NCI-H2227 (cell line): ENCODE measurements around the gene L3MBTL2.
A peak's percentile ranks its signal among the peaks of the same experiment; 100 is the strongest.
"Not testable (repeated sequence)": the region's sequence is repeated elsewhere in the genome, so short reads cannot be mapped to it uniquely, and the experiment has no call there.

Experiments
- DNase-seq: peaks from one replicate; lab custom pipeline; 2025; ENCODE audit not compliant: unreplicated experiment; lab: John Stamatoyannopoulos, UW

Gene L3MBTL2

DNA sequence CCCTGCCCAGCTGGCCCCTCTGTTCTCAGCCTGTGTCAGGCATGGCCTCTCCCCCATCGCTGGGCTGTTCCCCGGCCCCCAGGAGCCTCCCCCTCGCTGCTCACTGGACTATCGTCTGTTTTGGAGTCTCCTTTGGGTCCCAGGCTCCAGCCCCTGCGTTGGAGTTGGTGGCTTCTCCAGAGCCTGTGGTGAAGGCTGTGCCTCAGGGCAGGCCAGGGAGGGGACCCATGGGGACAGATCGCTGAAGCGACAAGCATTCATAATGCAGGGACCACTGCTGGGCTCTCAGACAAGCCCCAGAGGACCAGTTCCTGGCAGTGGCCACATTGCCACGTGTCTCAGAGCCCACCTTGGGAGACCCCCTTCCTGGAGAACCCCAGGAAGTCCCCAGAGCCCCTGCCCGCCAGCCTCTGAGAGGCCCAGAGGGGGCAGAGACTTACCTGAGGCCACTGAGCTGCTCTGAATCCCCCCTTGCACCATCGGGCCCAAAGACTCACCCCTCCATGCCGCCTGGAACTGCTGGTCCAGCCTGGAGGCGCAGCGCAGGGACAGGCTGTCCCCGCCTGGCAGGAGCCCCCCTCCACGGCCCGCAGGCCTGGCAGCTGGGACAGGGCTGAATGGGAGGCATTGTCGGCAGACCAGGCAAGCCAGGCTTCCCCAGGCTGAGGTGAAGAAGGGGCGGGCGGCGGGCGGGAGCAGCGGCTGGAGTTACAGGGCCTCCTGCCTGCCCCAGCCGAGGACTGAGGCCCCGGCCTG is 35.4 kb downstream of the L3MBTL2 start, which contains the start of gene CHADL:
Gene CHADL (minus strand): TSS at position 555 of the 756 bp plus-strand sequence. CDS start 50 bp downstream, at position 505.
- peak; percentile 13 for DNase-seq

DNA sequence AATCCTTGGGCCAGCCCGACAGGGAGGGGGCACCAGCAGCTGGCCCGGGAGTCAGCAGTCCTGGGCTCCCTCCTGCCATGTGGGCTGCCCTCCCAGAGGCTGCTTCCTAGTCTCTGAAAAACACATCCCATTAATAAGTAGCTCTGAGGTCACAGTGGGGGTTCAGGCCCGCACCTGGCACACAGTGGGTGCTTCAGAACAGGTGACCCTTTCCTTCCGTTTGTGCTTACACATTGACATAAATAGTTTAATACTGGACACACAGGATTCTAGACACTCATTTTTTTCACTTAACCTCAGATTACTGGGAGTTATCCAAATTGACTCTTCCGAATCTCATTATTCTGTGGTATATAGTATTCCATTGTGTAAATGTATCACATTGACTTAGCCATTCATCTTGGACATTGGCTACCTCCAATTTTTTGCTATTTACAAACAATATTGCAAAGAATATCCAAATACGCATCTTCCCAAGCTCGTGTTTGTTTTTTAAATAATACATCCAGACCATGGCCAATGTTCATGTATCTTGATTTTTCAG is 36.1 kb downstream of the L3MBTL2 start:
- DNase-seq: no peak

DNA sequence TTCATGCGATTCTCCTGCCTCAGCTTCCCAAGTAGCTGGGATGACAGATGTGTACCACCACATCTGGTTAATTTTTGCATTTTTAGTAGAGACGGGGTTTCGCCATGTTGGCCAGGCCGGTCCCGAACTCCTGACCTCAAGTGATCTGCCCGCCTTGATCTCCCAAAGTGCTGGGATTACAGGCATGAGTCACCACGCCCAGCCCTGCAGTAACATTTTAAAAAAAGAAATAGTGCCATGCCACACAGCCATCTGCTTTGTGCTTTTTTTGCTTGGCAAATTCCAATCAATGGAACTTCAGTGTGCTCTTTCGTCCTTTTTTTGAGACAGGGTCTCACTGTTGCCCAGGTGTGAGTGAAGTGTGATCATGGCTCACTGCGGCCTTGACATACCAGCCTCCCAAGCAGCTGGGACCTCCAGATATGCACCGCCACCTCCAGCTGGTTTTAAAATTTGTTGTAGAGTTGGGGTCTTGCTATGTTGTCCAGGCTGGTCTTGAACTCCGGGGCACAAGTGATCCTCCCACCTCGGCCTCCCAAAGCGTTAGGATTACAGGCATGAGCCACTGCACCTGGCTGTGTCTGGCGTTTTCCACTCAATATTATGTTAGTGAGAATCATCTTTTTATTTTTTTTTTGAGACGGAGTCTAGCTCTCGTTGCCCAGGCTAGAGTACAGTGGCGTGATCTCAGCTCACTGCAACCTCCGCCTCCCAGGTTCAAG is 37.4 kb downstream of the L3MBTL2 start:
- no peak for DNase-seq

DNA sequence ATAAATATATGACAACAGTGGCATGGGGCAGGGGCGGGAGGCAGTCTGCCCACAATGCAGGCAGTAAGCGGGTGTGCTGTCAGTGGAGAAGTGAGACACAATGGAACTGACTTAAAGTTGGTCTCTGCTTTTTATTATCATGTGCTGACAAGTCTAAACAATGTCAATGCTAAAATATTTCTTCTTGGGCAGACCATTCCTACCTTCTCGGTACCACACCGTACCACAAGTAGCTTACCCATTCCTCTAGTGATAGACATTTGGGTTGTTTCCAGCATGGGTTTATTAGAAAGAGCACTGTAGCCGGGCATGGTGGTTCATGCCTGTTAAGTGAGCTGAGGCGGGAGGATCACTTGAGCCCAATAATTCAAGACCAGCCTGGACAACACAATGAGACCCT is 38.2 kb downstream of the L3MBTL2 start:
- no peak for DNase-seq

DNA sequence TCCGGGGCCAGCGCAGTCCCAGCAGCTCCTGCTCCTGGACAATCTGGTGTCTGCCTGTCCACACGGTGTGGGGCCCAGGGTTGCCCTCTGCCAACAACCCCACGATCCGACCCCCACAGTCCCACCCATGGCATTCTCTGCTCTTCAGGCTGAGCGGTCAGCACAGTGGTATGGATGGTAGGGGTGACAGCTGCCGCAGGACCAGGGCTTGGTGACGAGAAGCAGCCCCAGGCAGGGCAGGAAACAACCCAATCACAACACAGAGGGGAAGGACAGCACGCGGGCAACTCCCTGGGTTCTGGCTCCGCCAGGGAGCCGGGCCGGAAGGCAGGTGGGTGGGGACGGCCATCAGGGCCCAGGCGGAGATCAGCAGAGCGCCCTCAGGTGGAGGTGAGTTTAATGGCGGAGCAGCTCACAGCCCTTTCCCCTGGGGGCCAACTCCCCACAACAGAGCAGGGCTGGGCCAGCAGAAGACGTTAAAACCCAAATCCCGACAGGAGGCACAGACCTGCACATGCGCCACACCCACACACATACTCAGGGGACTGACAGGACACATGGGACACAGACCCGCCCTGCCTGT is 40.9 kb downstream of the L3MBTL2 start:
- no peak for DNase-seq

DNA sequence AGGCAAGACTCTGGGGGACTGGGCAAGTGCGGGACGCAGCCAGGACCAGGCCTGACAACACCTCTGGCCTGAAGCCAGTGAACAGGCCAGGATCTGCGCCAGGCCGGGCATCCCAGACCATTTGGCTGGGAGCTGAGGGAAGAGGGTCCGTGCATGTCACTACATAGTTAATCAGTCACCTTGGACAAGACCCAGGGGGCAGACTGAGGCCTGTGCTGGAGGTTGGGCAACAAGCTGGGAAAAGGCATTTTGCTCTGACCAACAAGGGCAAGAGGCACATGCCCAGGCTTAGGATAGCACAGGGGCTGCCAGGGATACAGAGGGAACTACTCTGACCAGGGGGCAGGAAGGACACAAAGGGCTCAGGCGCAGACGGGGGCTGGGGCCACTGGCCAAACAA is 42.6 kb downstream of the L3MBTL2 start:
- no peak for DNase-seq

DNA sequence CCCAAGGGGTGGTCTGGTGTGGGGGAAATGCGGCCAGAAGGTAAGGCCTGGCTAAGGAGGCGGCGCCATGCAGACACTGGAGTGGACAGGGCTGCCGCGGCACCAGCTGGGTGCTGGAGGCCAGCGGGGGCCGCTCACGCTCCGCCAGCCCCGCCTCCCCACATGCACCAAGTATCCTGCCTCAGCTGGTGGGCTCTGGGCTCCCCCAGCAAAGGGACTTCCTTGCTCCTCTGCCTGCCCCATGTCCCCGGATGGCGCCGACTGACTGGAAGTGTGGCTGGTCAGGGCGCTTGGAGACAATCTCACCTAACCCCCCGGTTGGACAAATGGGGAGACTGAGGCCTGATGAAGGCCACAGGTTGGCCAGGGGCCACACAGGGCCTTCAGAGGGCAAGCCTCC is 43.2 kb downstream of the L3MBTL2 start:
- DNase-seq: no peak

DNA sequence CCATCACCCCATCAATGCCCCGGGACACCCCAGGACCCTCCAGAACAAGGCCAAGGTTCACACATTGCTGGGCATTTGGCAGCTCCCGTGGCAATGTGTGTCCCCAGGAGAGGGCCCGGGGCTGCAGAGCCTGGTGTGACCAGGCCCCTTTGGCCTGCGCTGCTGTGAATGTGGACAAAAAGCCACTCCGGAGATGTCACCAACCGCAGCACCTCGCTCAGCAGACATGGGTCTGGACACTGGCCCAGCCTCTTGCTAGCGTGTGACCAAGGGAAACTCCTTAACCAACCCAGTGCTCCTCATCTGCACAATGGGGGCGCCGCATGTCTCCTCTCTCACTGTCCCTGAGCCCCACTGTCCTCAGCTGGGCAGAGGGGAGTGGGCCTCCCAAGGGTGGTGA is 43.6 kb downstream of the L3MBTL2 start:
- no peak for DNase-seq

DNA sequence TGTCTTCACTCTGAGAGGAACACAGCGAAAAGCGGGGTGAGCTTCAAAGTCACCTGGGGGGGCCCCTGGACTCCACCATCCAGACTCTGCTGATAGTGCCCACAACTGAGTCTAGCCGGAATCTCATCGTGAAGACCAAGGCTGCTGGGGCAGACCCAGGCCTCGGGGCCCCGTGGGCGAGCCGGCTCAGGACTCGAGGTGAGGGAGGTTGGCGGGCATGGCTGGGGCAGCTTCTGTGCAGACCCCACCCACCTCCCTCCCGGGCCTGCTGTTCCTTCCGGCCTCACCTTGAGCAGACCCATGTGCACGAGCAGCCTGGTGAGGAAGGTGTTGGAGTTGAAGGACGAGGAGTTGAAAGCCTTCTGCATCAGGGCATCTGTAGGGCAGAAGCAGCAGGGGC is 44.3 kb downstream of the L3MBTL2 start:
- DNase-seq: no peak

DNA sequence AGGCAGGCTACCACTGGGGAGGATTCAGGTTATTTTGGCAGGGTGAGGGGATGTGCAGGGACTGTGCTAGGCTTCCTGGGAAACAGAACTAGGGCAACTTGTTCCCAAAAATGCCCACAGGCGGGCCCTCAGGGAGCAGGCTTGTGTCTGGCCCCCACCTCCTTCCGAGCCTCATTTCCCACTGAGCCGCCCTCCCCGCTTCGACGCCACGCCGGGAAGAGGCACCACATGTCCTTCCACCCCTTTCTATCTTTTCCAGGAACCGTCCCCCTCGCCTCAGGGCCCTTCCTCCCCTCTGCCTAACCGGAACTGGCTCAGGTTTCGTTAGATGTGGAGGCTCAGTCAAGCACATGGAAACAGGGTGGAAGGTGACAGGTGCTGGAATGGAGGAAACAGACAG is 45.0 kb downstream of the L3MBTL2 start:
- DNase-seq: no peak

DNA sequence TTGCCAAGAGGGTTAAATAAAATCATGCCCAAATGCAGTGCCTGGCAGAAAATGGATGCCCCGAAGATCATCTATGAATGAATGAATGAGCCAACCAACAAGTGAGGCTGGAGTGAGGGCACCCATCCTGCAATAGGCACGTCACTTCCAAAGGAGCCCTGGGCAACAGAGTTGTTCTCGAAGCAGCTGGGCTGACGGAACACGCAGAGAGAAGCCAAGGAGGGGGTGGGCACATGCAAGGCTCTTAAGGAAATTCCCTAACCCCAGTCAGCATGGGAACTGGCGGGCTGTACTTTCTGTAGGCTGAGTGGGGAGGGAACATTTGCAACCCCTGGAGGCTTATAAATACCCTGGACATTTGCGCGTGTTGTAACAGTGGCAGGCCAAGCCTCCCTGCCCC is 47.3 kb downstream of the L3MBTL2 start:
- DNase-seq: no peak

DNA sequence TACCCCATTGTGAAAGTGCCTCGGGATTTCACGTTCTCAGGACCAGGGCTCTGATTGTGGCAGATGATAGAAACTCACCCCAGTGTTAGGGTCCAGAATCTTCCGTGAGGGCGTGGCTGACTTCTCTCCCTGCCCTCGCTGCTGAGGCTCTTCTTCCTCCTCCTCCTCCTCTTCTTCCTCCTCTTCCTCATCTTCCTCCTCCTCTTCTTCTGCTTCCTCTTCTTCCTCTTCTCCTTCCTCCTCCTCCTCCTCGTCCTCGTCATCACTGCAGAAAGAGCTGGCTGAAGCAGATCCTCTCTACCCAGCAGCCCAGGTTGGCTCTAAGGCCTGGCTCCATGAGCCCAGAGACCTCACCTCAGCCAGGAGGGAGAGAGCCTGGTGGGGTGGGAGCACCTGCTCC is 49.1 kb downstream of the L3MBTL2 start:
- no peak for DNase-seq

DNA sequence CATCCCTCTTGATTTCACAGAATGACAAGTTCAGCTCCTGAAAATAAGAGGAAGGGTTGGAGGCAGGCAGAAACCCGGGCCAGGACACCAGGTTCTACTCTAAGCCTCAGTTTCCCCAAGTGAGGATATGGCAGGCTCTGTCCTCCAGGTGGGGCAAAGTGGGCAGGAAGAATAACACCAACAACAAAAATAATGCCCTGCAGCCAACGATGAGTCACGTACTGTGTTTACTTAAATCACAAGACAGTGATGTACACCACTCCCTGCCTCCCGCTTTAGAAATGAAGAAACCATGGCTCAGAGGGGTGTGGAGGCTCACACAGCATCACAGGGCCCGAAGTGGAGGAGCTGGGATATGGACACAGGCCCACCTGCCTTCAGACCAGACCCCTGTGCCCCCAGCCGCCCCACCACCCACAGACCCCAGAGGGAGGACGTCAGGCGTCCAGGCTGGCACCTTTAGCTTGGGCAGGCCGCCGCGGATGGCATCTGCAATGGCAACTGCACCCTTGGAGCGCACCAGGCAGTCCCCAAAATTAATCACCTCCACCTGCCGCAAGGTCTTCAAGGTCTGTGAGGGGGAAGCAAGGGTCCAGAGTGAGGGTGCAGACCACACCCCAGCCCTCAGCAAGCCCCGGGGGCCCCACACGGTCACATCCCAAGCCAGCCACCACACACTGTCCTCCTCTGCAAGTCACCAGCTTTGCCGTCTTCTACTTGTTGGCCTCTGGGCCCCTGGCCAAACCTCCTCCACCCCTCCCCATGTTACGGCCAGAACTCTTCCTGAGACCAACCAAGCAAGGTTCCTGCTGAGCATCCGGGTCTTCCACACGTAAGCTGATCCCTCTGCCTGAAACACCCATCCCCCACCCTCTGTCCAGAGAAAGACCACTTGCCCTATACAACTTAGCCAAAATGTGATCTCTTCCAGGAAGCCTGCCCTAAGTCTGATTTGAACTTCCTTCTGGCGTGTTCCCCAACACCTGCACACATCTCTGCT is 51.4 kb downstream of the L3MBTL2 start:
- no peak for DNase-seq

DNA sequence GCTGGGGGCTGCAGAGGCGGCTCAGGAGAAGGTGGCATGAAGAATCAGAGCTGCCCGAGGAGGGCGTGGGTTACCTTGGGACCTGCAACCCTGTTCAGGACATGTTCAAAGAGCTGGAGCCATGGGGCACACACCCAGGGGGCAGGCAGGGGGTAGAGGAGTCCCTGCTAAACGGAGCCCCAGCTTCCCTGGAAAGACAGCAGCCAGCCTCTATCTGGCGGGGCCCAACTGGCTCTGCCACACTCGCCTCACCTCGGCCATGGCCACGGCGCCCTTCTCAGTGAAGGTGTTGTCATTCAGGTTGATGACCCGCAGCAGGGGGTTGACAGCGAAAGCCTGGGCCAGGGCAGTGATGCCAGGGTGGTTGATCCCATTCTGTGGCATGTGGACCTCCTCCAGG is 52.6 kb downstream of the L3MBTL2 start:
- no peak for DNase-seq

DNA sequence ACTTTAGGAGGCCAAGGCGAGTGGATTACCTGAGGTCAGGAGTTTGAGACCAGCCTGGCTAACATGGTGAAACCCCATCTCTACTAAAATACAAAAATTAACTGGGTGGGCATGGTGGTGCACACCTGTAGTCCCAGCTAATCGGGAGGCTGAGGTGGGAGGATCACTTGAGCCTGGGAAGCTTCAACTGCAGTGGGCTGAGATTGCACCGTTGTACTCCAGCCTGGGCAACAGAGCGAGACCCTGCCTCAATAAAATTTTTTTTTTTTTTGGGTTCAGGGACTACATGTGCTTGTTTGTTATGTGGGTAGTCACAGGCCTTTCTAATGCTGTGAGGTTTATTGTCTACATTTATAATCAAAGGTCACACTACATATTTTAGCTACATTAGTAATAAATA is 54.6 kb downstream of the L3MBTL2 start:
- DNase-seq: not testable (repeated sequence)

DNA sequence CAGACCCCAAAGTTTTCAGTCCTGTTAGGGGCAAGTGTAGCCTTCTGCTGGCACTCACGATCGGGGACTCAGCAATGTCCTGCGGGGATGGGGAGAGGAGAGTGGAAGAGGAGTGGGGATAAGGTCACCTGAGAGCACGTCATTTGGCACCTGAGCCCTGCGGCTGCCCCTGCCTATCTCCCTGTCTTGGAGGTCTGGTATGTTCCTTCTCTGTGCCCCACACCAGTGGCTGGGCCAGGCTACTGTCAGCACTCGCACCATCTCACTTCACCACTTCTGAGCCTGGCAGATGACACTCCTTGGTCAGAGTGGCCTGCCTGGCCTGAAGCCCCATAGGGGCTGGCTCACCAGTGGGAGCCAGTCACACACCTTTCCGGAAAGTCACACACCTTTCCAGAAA is 55.8 kb downstream of the L3MBTL2 start:
- no peak for DNase-seq

DNA sequence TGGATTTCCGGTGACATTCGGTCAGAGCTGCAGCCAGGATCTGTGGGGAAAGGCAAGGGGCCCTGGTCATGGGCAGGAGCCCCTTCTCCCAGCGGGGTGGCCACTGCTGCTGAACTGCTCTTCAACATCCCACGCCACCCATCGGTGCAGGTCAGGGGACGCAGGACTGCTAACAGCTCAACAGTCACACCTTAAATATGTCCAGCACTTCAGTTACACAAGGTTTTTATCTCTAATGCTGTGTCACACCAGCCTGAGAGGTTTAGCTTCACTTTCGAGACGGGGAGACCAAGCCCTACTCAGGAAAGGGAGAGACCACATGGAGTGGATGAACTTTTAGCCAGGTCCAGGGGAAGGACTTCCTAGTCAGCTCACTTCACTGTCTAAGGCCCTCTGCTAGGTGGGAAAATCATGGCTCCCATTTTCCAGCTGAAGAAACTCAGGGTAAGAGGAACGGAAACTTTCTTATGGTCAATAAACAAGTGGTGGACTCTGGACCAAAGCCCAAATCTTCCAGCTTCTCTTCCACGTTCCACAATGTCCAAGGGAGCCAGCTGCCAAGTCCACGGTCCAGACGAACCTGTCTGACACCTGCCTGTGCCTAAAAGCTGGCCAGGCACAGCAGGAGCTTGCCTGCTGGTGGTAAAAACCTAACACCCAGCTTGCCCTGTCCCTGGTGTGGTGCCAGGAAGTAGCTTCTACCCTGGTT is 56.6 kb downstream of the L3MBTL2 start:
- no peak for DNase-seq

DNA sequence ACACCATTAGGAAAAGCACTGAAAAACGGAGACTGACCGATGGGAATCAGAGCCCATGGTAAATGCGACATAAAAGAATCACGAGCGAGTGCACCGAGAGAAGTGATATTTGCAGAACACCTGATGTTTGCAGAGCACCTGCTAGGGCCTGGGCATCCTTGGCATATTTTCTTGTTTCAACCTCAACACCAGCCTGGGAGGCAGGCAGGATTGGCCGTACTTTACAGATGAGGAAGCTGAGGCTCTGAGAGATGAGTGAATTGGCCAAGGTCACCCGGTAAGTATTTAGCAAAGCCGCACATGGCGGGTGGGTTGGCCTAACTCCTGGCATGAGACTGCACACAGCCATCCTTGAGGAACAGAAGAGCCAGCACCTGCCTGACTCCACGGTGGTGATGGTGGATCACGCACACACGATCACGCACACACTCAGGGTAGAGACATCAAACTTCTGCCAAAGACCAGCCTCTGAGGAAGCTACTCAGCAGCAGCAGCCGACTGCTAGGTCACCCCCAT is 57.2 kb downstream of the L3MBTL2 start:
- DNase-seq: no peak

DNA sequence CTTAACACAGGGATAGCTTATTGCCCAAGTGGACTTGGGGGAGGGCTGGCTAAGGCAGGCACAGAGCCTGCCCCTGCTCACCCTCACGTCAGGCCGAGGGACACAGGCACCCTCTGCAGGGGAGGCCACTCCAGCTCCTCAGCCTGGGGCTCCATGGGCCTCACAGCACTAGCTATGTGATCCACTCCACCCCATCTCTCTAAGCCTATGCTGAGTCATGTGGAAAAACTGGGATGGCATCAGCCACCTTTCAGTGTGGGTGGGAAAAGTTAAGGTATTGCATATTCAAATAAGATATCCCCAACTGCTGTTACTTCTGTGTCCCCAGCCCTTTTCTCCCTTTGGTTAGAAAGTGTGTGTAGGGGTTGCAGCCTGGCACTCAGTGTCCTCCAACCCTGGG is 58.6 kb downstream of the L3MBTL2 start:
- no peak for DNase-seq

DNA sequence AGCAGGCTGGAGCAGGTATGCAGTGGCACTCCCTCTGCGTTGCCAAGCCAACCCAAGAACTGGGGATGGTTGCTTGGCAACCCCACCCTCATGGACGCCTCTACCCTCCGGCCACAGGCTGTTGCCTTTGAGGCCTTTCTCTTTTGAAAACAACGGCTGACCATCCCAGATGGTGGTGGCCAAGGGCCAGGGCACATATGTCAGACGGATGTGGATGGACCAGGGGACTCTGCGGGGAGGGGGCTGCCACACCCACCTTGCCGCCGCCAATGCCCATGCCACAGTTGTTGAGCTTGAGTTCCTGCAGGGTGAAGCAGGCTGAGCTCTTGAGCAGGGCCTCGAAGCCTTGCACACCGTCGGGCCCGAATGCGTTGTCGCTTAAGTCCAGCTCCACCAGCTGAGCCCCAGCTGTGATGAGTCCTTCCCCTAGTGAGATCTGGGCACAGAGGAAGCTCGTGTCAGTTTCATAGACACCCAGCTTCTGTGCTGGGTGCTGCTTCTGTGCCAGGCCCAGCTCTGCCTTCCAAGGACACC is 59.4 kb downstream of the L3MBTL2 start:
- no peak for DNase-seq
